T-cell (primary cell): Measurements from ENCODE around the gene DMAP1. TPM values are rescaled to one million over a fixed set of nuclear protein-coding genes. Genes with fewer than 3 reads are reported as not detected.

Experiments used
- ATAC-seq, 4 experiments: fragments of 200-7000 bp in 3 of 4; fragments of 150-1000 bp in 1 of 4; cut with Tn5 transposase; replicated peaks in 1 of 4; 1 replicate in 3 of 4; 2 replicates in 1 of 4; pipeline ENCODE4 v1.10.0; 2021; ENCODE audit warnings: moderate library complexity in 3 of 4, mild to moderate bottlenecking in 2 of 4, moderate number of reproducible peaks in 1 of 4
- CTCF ChIA-PET, 2 donors: fragments of 300-600 bp; sonication (Branson Sonifier 250); formaldehyde crosslinking; loops; one replicate each; lab custom pipeline; 2022; ENCODE audit warnings: antibody characterized with exemption in 2 of 2; lab: Charles Lee
- POLR2A ChIA-PET, 2 donors: fragments of 300-600 bp; sonication (Branson Sonifier 250); formaldehyde crosslinking; loops; one replicate each; lab custom pipeline; 2022; ENCODE audit warnings: antibody characterized with exemption in 2 of 2; lab: Charles Lee
- DNase-seq, 35 experiments: peaks; one replicate each; pipeline versions ENCODE4 v3.0.0 to v3.0.0-alpha.2; 2013 to 2023
- H3K27ac ChIP-seq: one replicate; pipeline ENCODE4 v1.5.1; 2013; ENCODE audit warnings: low read length
- H3K27me3 ChIP-seq, 2 experiments: replicated peaks in 1 of 2; 1 replicate in 1 of 2; 2 replicates in 1 of 2; pipeline versions ENCODE4 v1.6.1 to v1.7.0; 2013; ENCODE audit warnings: low read length in 1 of 2, mixed read lengths in 1 of 2; ENCODE audit not compliant: control insufficient read depth in 2 of 2, insufficient read depth in 2 of 2; ENCODE audit errors: extremely low read depth in 1 of 2
- H3K36me3 ChIP-seq, 2 donors: 1 replicate in 1 of 2; 2 replicates in 1 of 2; pipeline versions ENCODE4 v1.6.1 to v1.7.0; 2013; ENCODE audit warnings: low read length in 1 of 2; ENCODE audit not compliant: control insufficient read depth in 2 of 2, insufficient read depth in 1 of 2; ENCODE audit errors: extremely low read depth in 1 of 2
- H3K4me1 ChIP-seq, 2 experiments: 1 replicate in 1 of 2; 2 replicates in 1 of 2; pipeline versions ENCODE4 v1.6.1 to v1.7.0; 2013; ENCODE audit warnings: low read length in 2 of 2, mixed read lengths in 1 of 2; ENCODE audit not compliant: insufficient read depth in 2 of 2, control insufficient read depth in 1 of 2; ENCODE audit errors: extremely low read depth in 1 of 2
- H3K4me3 ChIP-seq, 2 donors: 1 replicate in 1 of 2; 2 replicates in 1 of 2; pipeline versions ENCODE4 v1.5.1 to v1.7.0; 2013; ENCODE audit warnings: mild to moderate bottlenecking in 2 of 2, low read length in 1 of 2, moderate library complexity in 1 of 2; ENCODE audit not compliant: control insufficient read depth in 1 of 2; ENCODE audit errors: extremely low read depth in 1 of 2
- H3K9me3 ChIP-seq: 2 replicates; pipeline ENCODE4 v1.7.0; 2013
- H3K27ac Mint-ChIP-seq, 2 donors: one replicate each; pipeline ENCODE4 v1.8.0; 2020 to 2021; ENCODE audit warnings: mild to moderate bottlenecking in 2 of 2, mixed read lengths in 2 of 2
- H3K27me3 Mint-ChIP-seq, 2 donors: one replicate each; pipeline ENCODE4 v1.8.0; 2021 to 2022; ENCODE audit warnings: mixed read lengths in 2 of 2
- H3K36me3 Mint-ChIP-seq: one replicate; pipeline ENCODE4 v1.8.0; 2021; ENCODE audit warnings: mixed read lengths
- H3K4me1 Mint-ChIP-seq, 3 donors: one replicate each; pipeline ENCODE4 v1.8.0; 2020 to 2022; ENCODE audit warnings: mixed read lengths in 3 of 3, mild to moderate bottlenecking in 1 of 3
- H3K4me3 Mint-ChIP-seq, 3 donors: one replicate each; pipeline ENCODE4 v1.8.0; 2020 to 2022; ENCODE audit warnings: mild to moderate bottlenecking in 3 of 3, mixed read lengths in 3 of 3, moderate library complexity in 3 of 3
- H3K9me3 Mint-ChIP-seq, 3 donors: one replicate each; pipeline ENCODE4 v1.8.0; 2020 to 2022; ENCODE audit warnings: mixed read lengths in 3 of 3
- WGBS: methylation state at CpG from one replicate; pipeline ENCODE4 v1.1.5; 2013; ENCODE audit warnings: missing lambda C conversion rate; ENCODE audit not compliant: insufficient coverage; 5-methylcytosine and 5-hydroxymethylcytosine counted together
- total RNA-seq, 35 experiments: library from RNA in 6 of 35; stranded (reverse) in 6 of 35; fragments of 120-200 nt in 1 of 35; gene quantifications; one replicate each; pipeline versions ENCODE4 v1.2.1 to v1.2.4 and lab custom pipeline; 2013 to 2026

The DMAP1 gene
- total RNA-seq, 5 donors from 2014 or later (not counting 1 experiment from before 2014, with no cell fraction given), result 60.3 to 79.9 (median 75.3) TPM

GRCh38 chr1:44263568-44264450 lies 50.5 kb downstream of the DMAP1 start:
- no peaks in the 10 kb centered on the region for H3K9me3 ChIP-seq
- POLR2A ChIA-PET, result no interaction called here
- H3K4me3 ChIP-seq, result no peak overlapping the region
- peaks cover 18% of the 10 kb centered on the region for H3K36me3 Mint-ChIP-seq
- H3K36me3 ChIP-seq, result peaks cover 0 to 7% of the 10 kb centered on the region in 2 donors
- CTCF ChIA-PET, result interaction anchor here in 1 of 2 donors (0.7 kb wide), 1 partner anchor 253 kb away, joined by 3 read pairs; no protein-coding TSS in a partner anchor
- H3K27me3 ChIP-seq, result no peaks in the 10 kb centered on the region
- ATAC-seq (peak in 3 of 4 experiments; percentile 37 to 52 (median 45)), DNase-seq (peak in 2 of 35 experiments; percentile 4 to 13)
- 65% methylated on average over 5 of the region's 9 CpGs for WGBS
- H3K4me1 Mint-ChIP-seq, result peaks cover 7 to 44% (median 8%) of the 10 kb centered on the region in 3 donors
- no peaks in the 10 kb centered on the region for H3K27me3 Mint-ChIP-seq
- peaks cover 0 to 3% of the 10 kb centered on the region in 2 experiments for H3K4me1 ChIP-seq
- H3K4me3 Mint-ChIP-seq, result no peak overlapping the region
- no peaks in the 10 kb centered on the region for H3K9me3 Mint-ChIP-seq
- H3K27ac Mint-ChIP-seq, result no peak overlapping the region
- H3K27ac ChIP-seq, result no peak overlapping the region

GRCh38 chr1:44264451-44264771 lies 51.1 kb downstream of the DMAP1 start:
- H3K4me3 ChIP-seq, result no peak overlapping the region
- H3K9me3 Mint-ChIP-seq, result no peaks in the 10 kb centered on the region
- peaks cover 18% of the 10 kb centered on the region for H3K36me3 Mint-ChIP-seq
- DNase-seq (no peak), ATAC-seq (no peak)
- no peaks in the 10 kb centered on the region for H3K9me3 ChIP-seq
- H3K4me1 Mint-ChIP-seq, result peaks cover 8 to 44% (median 10%) of the 10 kb centered on the region in 3 donors
- CTCF ChIA-PET, result interaction anchor here in 1 of 2 donors (0.7 kb wide), 1 partner anchor 253 kb away, joined by 3 read pairs; no protein-coding TSS in a partner anchor
- no peak overlapping the region for H3K27ac ChIP-seq
- no peak overlapping the region for H3K27ac Mint-ChIP-seq
- H3K36me3 ChIP-seq, result peaks cover 0 to 7% of the 10 kb centered on the region in 2 donors
- no peak overlapping the region for H3K4me3 Mint-ChIP-seq
- H3K27me3 ChIP-seq, result no peaks in the 10 kb centered on the region
- POLR2A ChIA-PET, result no interaction called here
- no peaks in the 10 kb centered on the region for H3K27me3 Mint-ChIP-seq
- 100% methylated on average over 3 of the region's 11 CpGs for WGBS
- H3K4me1 ChIP-seq, result peaks cover 0 to 3% of the 10 kb centered on the region in 2 experiments

- Histone ChIP-seq H3K9me3 (no peaks in the 10 kb centered on the region), H3K36me3 (peaks cover 0 to 4% of the 10 kb centered on the region in 2 donors), H3K27ac (no peak overlapping the region), H3K4me1 (peaks cover 0 to 3% of the 10 kb centered on the region in 2 experiments), H3K4me3 (no peak overlapping the region), H3K27me3 (no peaks in the 10 kb centered on the region)
- no CpG with 5 or more reads among the region's 1 CpG for WGBS
- no peak for DNase-seq
- no peak for ATAC-seq
- H3K4me3 Mint-ChIP-seq, result no peak overlapping the region
- no peaks in the 10 kb centered on the region for H3K9me3 Mint-ChIP-seq
- peaks cover 8 to 40% (median 10%) of the 10 kb centered on the region in 3 donors for H3K4me1 Mint-ChIP-seq
- ChIA-PET CTCF (no interaction called here), POLR2A (no interaction called here)
- no peak overlapping the region for H3K27ac Mint-ChIP-seq
- H3K36me3 Mint-ChIP-seq, result peaks cover 18% of the 10 kb centered on the region
- H3K27me3 Mint-ChIP-seq, result no peaks in the 10 kb centered on the region
These were observed 52.5 kb downstream of the DMAP1 start for GRCh38 chr1:44265656-44266358.

- H3K9me3 ChIP-seq, result no peaks in the 10 kb centered on the region
- ChIA-PET POLR2A (no interaction called here), CTCF (no interaction called here)
- ATAC-seq (no peak), DNase-seq (no peak)
- no peak overlapping the region for H3K4me3 ChIP-seq
- no peak overlapping the region for H3K4me3 Mint-ChIP-seq
- 100% methylated on average over 1 of the region's 6 CpGs for WGBS
- H3K4me1 Mint-ChIP-seq, result peaks cover 8 to 38% (median 10%) of the 10 kb centered on the region in 3 donors
- H3K27me3 Mint-ChIP-seq, result no peaks in the 10 kb centered on the region
- H3K27ac ChIP-seq, result no peak overlapping the region
- H3K27ac Mint-ChIP-seq, result no peak overlapping the region
- peaks cover 14% of the 10 kb centered on the region for H3K36me3 Mint-ChIP-seq
- no peaks in the 10 kb centered on the region for H3K9me3 Mint-ChIP-seq
- H3K27me3 ChIP-seq, result no peaks in the 10 kb centered on the region
- H3K4me1 ChIP-seq, result peaks cover 0 to 3% of the 10 kb centered on the region in 2 experiments
- peaks cover 0 to 4% of the 10 kb centered on the region in 2 donors for H3K36me3 ChIP-seq
These were observed 53.4 kb downstream of the DMAP1 start for GRCh38 chr1:44266400-44267344.

GRCh38 chr1:44267438-44267837 lies 54.2 kb downstream of the DMAP1 start:
- Mint-ChIP-seq H3K27me3 (no peaks in the 10 kb centered on the region), H3K4me1 (peaks cover 8 to 30% (median 12%) of the 10 kb centered on the region in 3 donors), H3K27ac (no peak overlapping the region), H3K9me3 (no peaks in the 10 kb centered on the region), H3K4me3 (no peak overlapping the region), H3K36me3 (peaks cover 8% of the 10 kb centered on the region)
- H3K27me3 ChIP-seq, result no peaks in the 10 kb centered on the region
- no peak overlapping the region for H3K27ac ChIP-seq
- H3K9me3 ChIP-seq, result no peaks in the 10 kb centered on the region
- DNase-seq, result no peak
- 94% methylated on average over 5 of the region's 5 CpGs for WGBS
- H3K36me3 ChIP-seq, result peaks cover 0 to 2% of the 10 kb centered on the region in 2 donors
- ChIA-PET POLR2A (no interaction called here), CTCF (no interaction called here)
- H3K4me3 ChIP-seq, result no peak overlapping the region
- H3K4me1 ChIP-seq, result peaks cover 0 to 3% of the 10 kb centered on the region in 2 experiments
- ATAC-seq, result no peak
